GM20431 (cell line): ENCODE results near the gene CDC40.
"Not testable (repeated sequence)": the region's sequence is repeated elsewhere in the genome, so short reads cannot be mapped to it uniquely, and the experiment has no call there.

Experiments
- in situ Hi-C: fragments of 300-500 bp; cut with MseI, MboI; formaldehyde crosslinking; loops from one replicate; pipeline ENCODE4 v1.15.0; 2020; ENCODE audit warnings: low sequenced_read_pairs; ENCODE audit not compliant: unreplicated experiment

CDC40 gene

GRCh38 chr6:110256366-110256765, 76.1 kb downstream of the CDC40 start:
- in situ Hi-C loops: no loop called here

DNA sequence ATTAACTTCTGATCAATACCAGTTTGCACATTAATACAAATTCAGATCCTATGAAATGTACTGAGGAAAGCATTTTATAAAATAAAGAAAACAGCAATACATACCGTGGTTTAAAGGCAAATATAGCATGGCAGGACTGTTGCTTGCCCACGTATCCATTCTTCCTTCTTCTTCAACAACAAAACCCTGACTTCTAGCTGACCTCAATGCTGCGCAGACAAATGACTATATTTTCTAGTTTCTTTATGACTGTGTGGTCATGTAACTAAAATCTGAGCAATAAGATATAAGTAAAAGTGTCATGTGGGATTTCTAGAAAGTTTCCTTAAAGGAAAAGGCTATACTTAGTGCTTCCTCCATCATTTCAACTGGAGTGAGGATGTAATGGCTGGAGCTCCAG, 85.0 kb downstream of the CDC40 start:
- in situ Hi-C loops: no loop called here

DNA sequence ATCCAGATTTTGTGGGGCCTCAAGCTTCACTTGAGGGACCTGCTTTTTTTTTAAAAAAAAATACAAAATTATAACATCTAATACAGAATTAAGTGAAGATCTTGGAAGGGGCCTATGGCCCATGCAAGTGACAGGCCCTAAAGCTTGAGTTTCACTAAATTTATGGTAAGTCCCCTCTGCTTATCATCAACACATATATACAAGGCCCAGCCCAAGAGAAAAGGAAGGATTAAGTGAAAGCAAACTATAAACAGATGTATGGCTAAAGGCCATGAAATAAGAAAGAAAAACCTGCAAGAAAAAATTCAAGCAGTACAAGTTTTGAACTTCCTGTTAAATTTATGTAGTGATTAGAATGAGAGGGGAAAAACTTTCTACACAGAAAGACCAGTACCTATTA, 86.8 kb downstream of the CDC40 start:
- in situ Hi-C loops: no loop called here

GRCh38 chr6:110269623-110270022, 89.4 kb downstream of the CDC40 start:
- in situ Hi-C loops: no loop called here

DNA sequence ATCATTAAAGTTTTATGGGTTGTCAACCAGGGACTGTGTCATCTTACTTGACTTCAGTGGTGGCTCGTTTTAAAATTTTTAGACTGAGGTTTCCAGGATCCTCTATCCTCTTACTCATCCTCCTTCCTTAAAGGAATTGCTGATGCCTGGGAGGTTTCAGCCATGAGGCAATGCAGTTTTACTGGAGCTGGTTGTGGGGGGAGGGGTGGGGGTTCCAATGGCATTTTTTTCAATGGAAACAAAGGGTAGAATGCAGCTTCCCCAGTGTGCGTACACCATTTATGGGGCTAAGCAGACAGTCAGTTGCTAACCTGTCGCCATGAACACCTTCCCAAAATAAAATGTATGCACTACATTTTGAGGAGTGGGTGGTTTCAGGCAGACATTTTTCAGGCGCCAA, 89.9 kb downstream of the CDC40 start:
- in situ Hi-C loops: no loop called here

GRCh38 chr6:110271732-110272022, 91.5 kb downstream of the CDC40 start:
- in situ Hi-C loops: no loop called here

DNA sequence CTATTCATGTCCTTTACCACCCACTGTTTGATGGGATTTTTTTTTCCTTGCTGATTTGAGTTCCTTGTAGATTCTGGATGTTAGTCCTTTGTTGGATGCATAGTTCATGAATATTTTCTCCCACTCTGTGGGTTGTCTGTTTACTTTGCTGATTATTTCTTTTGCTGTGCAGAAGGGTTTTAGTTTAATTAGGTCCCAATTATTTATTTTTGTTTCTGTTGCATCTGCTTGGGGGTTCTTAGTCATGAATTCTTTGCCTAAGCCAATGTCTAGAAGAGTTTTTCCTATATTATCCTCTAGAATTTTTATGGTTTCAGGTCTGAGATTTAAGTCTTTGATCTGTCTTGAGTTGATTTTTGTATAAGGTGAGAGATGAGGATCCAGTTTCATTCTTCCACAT, 92.6 kb downstream of the CDC40 start:
- in situ Hi-C loops: not testable (repeated sequence)

- in situ Hi-C loops: no loop called here
Observed at GRCh38 chr6:110277100-110277665, 97.0 kb downstream of the CDC40 start.
